GM12873 (cell line): Measurements from ENCODE around the gene CHST9.

Experiments used
- CTCF ChIP-seq: IDR thresholded peaks from 2 replicates; pipeline ENCODE4 v1.5.1; 2012; ENCODE audit warnings: low read depth, mild to moderate bottlenecking, moderate library complexity, low read length, control low read depth; ENCODE audit not compliant: insufficient read depth; ENCODE audit errors: missing control alignments

Gene CHST9

GRCh38 chr18:26864658-26865057 is 320.4 kb downstream of the CHST9 start:
- no peak for TF ChIP-seq CTCF

- no peak for TF ChIP-seq CTCF
Measured at GRCh38 chr18:26863921-26864497, 321.1 kb downstream of the CHST9 start.

- TF ChIP-seq CTCF, result no peak
Measured at GRCh38 chr18:26863122-26863879, 321.8 kb downstream of the CHST9 start.

- TF ChIP-seq CTCF, result no peak
Measured at GRCh38 chr18:26862084-26862483, 323.0 kb downstream of the CHST9 start.
